Central memory CD8-positive, alpha-beta T cell (primary cell): Measurements from ENCODE around the gene GH1.
A peak's percentile ranks its signal among the peaks of the same experiment; 100 is the strongest.
"Not testable (repeated sequence)": the region's sequence is repeated elsewhere in the genome, so short reads cannot be mapped to it uniquely, and the experiment has no call there.

Experiments
- ATAC-seq: fragments of 150-1000 bp; cut with Tn5 transposase; replicated peaks from 2 replicates; pipeline ENCODE4 v1.10.0; 2022; ENCODE audit warnings: mild to moderate bottlenecking, moderate FRiP score, moderate number of reproducible peaks; ENCODE audit not compliant: poor library complexity, severe bottlenecking; ENCODE audit errors: extremely low read depth
- DNase-seq, 2 donors: peaks; one replicate each; pipeline ENCODE4 v3.0.0; 2021; ENCODE audit warnings: low spot score in 2 of 2
- H3K27ac Mint-ChIP-seq: one replicate; pipeline ENCODE4 v1.8.0; 2022; ENCODE audit warnings: low read depth, mild to moderate bottlenecking, moderate library complexity, mixed read lengths
- H3K27me3 Mint-ChIP-seq: one replicate; pipeline ENCODE4 v1.8.0; 2022; ENCODE audit warnings: mixed read lengths
- H3K36me3 Mint-ChIP-seq: one replicate; pipeline ENCODE4 v1.8.0; 2022; ENCODE audit warnings: mild to moderate bottlenecking, moderate library complexity, mixed read lengths; ENCODE audit not compliant: insufficient read depth
- H3K4me1 Mint-ChIP-seq: one replicate; pipeline ENCODE4 v1.8.0; 2022; ENCODE audit warnings: mixed read lengths
- H3K4me3 Mint-ChIP-seq: one replicate; pipeline ENCODE4 v1.8.0; 2022; ENCODE audit warnings: mild to moderate bottlenecking, moderate library complexity, mixed read lengths
- H3K9me3 Mint-ChIP-seq: one replicate; pipeline ENCODE4 v1.8.0; 2022; ENCODE audit warnings: mixed read lengths

Gene GH1

DNA sequence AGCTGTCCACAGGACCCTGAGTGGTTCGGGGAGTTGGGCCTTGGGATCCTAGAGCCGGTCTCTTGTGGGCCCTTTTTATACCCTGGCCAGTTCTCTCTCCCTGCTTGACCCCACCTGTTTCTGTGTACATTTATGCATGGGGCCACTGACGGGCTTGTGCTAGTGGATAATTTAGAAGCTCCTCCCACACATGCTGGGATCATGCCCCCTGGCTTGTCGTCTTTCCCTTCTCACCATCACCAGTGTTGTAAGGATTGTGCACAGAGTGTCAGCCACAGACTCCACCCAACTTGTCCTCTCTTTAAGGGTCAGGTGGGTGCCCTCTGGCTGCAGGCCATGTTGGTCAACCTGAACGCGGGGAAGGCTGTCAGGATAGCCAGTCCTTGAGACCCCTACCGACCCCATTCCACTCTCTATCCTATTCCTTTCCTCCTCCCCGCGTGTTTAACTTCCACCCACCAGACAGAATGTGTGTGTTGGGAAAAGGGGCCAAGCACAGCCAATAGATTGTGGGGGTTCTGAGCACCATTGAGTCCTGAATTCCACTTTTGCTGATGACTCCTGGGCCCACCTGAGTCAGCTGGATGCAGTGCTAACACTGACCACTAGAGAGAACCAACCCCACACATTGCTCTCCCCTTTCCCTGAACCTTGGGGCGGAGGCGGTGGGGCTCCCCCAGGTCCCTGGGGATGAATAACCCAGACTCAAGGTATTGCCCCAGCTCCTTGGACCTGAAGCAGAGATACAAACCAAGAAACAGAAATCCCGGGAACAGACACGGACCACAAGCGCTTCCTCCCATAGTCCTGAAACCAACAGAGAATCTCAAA, 21.9 kb downstream of the GH1 start, which contains the start of gene CSH1:
Gene CSH1 (minus strand): TSS at position 51 of the 831 bp plus-strand sequence. CDS start 63 bp downstream, outside the sequence.
- not testable (repeated sequence) for H3K36me3 Mint-ChIP-seq, H3K9me3 Mint-ChIP-seq, ATAC-seq, H3K4me1 Mint-ChIP-seq, H3K4me3 Mint-ChIP-seq, H3K27me3 Mint-ChIP-seq, DNase-seq, H3K27ac Mint-ChIP-seq

DNA sequence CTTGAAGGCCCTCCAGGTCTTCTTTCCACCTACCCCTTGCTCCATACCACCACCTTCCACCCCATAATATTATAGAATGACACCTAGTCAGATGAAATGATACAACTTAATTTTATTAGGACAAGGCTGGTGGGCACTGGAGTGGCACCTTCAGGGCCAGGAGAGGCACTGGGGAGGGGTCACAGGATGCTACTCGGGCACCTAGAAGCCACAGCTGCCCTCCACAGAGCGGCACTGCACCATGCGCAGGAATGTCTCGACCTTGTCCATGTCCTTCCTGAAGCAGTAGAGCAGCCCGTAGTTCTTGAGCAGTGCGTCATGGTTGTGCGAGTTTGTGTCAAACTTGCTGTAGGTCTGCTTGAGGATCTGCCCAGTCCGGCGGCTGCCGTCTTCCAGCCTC, 23.8 kb downstream of the GH1 start:
- H3K27ac Mint-ChIP-seq, H3K27me3 Mint-ChIP-seq, H3K4me1 Mint-ChIP-seq, ATAC-seq, H3K9me3 Mint-ChIP-seq, H3K36me3 Mint-ChIP-seq, H3K4me3 Mint-ChIP-seq, DNase-seq: not testable (repeated sequence)

DNA sequence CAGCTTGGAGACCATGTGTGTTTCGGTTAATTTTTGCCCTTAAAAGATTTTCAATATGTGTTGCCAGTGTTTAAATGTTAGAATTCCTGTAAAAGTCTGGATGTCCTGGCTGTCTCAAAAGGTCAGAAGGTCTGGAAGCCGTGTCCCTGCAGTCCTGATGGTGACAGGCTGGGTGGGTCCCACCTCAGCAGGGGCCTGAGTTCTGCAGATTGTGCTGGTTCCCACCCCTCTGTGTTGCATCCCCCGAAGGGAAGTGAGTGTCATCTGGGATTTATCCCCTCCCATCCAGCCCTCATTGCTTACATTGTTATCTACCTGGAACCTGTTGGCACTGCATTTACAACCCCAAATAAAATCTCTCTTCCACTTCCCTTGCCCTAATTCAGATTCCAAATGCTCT, 24.6 kb downstream of the GH1 start:
- H3K9me3 Mint-ChIP-seq, H3K4me3 Mint-ChIP-seq, ATAC-seq, H3K27me3 Mint-ChIP-seq, H3K36me3 Mint-ChIP-seq, H3K27ac Mint-ChIP-seq, H3K4me1 Mint-ChIP-seq, DNase-seq: not testable (repeated sequence)

DNA sequence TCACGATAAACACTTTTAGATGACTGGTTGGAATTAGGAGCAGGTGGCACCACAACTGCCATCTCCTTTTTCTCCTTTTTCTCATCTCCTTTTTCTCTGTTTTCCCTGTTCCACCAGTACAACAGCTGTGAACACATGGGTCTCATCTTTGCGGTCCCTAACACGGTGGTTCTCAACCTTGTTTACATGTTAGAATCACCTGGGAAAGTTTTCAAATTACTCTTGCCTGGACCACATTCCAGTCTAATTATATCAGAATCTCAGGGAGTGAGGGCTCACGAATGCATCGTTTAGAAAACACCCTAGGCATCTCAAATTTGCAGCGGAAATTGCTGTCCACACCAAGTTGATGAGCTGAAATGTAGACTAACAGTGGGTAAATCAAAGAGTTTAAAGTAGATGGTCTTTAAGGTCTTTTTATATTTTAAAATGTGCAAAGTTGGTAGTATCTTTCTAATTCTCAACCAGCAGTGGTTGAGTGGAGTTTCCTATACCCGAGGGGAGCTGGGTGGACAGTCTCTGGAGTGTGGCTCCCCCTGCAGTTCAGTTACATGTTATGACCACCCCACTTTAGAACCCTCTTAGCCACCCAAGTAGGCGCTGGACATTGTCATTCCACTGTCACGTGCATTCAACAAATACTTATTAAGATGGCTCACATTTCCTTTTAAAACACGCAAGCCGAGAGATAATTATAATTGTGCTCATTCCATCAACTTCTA, 26.2 kb downstream of the GH1 start:
- H3K27ac Mint-ChIP-seq, H3K27me3 Mint-ChIP-seq, H3K4me3 Mint-ChIP-seq, ATAC-seq, H3K36me3 Mint-ChIP-seq, DNase-seq, H3K9me3 Mint-ChIP-seq: not testable (repeated sequence)
- peaks cover 10% of the 10 kb centered on the region for H3K4me1 Mint-ChIP-seq

DNA sequence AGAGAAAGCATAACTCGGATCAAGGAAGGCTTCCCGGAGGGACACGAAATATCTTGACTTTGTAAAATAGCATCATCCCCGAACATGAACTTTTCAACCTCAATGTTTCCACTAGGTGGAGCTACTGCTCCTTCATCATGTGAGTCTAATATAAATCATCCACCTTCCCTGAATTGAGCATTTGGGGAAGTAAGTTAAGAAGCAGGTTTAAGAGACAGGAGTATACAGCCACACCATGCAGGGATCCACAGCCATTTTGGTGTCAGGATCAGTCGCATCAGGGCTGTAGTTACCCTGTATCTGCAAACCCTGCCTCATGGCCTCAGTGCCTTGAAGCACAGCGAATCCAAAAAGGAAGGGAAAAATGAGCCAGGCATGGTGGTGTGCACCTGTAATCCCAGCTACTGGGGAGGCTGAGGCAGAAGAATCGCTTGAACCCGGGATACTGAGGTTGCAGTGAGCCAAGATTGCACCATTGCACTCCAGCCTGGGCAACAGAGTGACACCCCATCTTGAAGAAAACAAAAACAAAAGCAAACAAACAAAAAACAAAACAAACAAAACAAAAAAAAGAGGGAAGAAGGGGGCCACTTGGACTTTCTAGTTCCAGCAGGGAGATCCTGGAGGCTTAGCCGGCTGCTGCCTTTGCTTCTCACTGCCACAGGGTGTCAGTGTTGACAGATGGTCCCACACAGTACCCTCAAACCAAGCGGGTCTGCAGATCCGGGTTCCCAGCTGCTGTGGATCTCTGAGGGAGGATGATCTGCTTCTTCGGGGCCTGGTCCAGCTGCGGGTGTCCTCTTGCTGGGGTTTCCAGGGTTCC, 29.4 kb downstream of the GH1 start:
- not testable (repeated sequence) for H3K27me3 Mint-ChIP-seq, H3K36me3 Mint-ChIP-seq, DNase-seq, H3K27ac Mint-ChIP-seq, H3K9me3 Mint-ChIP-seq
- Mint-ChIP-seq H3K4me1 (peaks cover 10% of the 10 kb centered on the region), H3K4me3 (peak overlapping the region; percentile 9)
- ATAC-seq: peak; percentile 63

DNA sequence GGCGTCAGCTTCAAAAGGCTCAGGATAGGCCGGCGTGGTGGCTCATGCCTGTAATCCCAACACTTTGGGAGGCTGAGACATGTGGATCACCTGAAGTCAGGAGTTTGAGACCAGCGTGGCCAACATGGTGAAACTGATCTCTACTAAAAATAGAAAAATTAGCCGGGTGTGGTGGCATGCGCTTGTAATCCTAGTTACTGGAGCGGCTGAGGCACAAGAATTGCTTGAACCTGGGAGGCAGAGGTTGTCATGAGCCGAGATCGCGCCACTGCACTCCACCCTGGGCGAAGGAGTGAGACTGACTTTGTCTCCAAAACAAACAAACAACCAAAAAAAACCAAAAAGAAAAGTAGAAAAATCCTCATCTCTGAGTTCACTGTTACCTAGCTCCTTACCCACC, 33.5 kb downstream of the GH1 start:
- not testable (repeated sequence) for H3K36me3 Mint-ChIP-seq, H3K4me3 Mint-ChIP-seq, DNase-seq, H3K27ac Mint-ChIP-seq, ATAC-seq, H3K9me3 Mint-ChIP-seq, H3K27me3 Mint-ChIP-seq
- H3K4me1 Mint-ChIP-seq: peaks cover 10% of the 10 kb centered on the region

DNA sequence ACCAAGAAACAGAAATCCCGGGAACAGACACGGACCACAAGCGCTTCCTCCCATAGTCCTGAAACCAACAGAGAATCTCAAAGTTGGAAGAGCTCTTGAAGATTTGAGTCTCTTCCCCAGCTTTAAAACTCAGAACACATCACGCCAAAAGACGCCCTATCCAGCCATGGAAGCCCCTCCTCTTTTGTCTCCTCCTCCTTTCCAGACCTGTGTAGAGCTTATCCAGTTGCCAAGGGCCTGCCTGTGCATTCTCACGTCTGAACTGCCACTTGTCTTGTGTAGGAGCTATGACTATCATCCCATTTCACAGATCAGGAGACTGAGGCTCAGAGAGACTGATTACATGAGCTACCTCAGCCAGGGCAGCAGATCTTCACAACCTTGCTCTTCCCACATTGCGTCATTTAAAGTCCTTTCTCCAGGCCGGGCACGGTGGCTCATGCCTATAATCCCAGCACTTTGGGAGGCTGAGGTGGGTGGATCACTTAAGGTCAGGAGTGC, 36.0 kb downstream of the GH1 start:
- not testable (repeated sequence) for ATAC-seq, H3K4me1 Mint-ChIP-seq, DNase-seq, H3K36me3 Mint-ChIP-seq, H3K4me3 Mint-ChIP-seq, H3K27ac Mint-ChIP-seq, H3K27me3 Mint-ChIP-seq, H3K9me3 Mint-ChIP-seq

DNA sequence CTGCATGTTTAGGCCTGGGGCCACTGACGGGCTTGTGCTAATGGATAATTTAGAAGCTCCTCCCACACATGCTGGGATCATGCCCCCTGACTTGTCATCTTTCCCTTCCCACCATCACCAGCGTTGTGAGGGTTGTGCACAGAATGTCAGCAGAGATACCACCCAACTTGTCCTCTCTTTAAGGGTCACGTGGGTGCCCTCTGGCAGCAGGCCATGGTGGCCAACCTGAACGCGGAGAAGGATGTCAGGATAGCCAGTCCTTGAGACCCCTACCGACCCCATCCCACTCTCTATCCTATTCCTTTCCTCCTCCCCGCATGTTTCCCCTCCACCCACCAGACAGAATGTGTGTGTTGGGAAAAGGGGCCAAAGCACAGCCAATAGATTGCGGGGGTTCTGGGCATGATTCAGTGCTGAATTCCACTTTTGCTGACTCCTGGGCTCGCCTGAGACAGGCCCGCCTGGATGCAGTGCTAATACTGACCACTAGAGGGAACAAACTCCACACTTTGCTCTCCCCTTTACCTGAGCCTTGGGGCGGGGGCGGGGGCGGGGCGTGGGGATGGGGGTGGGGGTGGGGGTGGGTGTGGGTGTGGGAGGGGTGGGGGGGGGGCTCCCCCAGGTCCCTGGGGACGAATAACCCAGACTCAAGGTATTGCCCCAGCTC, 36.6 kb downstream of the GH1 start, which contains the start of gene GH2:
Gene GH2 (minus strand): TSS at position 10 of the 667 bp plus-strand sequence. CDS start 143 bp downstream, outside the sequence.
- DNase-seq: peak; percentile 27 to 35
- no peak within 1 kb of the TSS for H3K27ac Mint-ChIP-seq

DNA sequence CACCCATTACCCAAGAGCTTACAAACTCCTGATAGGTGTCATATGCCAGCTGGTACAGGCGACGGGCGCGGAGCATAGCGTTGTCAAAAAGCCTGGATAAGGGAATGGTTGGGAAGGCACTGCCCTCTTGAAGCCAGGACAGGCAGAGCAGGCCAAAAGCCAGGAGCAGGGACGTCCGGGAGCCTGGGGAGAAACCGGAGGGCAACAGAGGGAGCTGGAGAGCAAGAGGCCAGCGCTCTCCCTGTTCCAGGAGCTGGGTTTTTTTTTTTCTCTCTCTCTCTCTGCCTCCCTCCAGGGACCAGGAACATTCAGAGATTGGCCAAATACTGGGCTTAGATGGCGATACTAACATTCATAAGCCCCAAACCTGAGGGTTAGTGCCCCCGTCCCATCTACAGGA, 37.3 kb downstream of the GH1 start:
- not testable (repeated sequence) for H3K4me3 Mint-ChIP-seq, H3K36me3 Mint-ChIP-seq, H3K27me3 Mint-ChIP-seq, DNase-seq, H3K4me1 Mint-ChIP-seq, H3K27ac Mint-ChIP-seq, ATAC-seq, H3K9me3 Mint-ChIP-seq

More for the DNA sequence above, 36.6 kb downstream of the GH1 start, which contains the start of gene GH2:
- Mint-ChIP-seq H3K36me3 (no peaks in the 10 kb centered on the region), H3K27me3 (peaks cover 7% of the 10 kb centered on the region), H3K4me1 (no peaks in the 10 kb centered on the region), H3K9me3 (no peaks in the 10 kb centered on the region), H3K4me3 (no peak within 1 kb of the TSS)
- peak; percentile 78 for ATAC-seq

DNA sequence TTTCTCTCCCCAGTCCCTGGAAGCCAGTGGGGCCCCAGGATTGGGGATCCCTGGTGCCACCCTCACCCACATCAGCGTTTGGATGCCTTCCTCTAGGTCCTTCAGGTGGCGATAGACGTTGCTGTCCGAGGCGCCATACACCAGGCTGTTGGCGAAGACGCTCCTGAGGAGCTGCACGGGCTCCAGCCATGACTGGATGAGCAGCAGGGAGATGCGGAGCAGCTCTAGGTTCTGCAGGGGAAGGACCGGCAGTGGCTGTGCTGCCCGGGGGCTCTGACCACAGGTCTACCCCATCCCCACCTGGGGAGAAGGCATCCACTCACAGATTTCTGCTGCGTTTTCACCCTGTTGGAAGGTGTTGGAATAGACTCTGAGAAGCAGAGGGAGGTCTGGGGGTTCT, 37.9 kb downstream of the GH1 start:
- no peaks in the 10 kb centered on the region for H3K9me3 Mint-ChIP-seq
- no peaks in the 10 kb centered on the region for H3K36me3 Mint-ChIP-seq
- H3K27me3 Mint-ChIP-seq: peaks cover 7% of the 10 kb centered on the region
- H3K27ac Mint-ChIP-seq: no peak overlapping the region
- no peak overlapping the region for H3K4me3 Mint-ChIP-seq
- ATAC-seq: no peak
- no peak for DNase-seq
- H3K4me1 Mint-ChIP-seq: no peaks in the 10 kb centered on the region

DNA sequence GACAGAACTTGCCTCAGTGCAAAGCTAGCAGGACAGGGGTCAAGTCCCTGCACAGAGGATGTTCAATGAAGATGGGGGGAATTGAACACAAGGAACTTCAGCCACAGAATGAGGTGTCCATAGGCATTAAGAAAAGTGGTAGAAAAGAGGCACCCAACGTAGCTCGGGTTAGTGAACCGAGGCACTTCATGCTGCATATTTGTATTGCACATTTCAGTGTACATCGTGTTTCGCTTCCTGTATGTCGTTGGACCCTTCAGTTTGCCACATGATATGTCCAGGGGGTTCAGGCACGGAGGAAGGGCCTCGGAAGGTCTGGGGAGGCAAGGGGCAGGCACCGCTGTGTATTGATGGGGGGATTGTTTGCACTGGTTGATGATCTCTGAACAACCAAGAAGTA, 40.2 kb downstream of the GH1 start:
- ATAC-seq, H3K4me3 Mint-ChIP-seq, DNase-seq, H3K4me1 Mint-ChIP-seq, H3K36me3 Mint-ChIP-seq, H3K27me3 Mint-ChIP-seq, H3K27ac Mint-ChIP-seq, H3K9me3 Mint-ChIP-seq: not testable (repeated sequence)

DNA sequence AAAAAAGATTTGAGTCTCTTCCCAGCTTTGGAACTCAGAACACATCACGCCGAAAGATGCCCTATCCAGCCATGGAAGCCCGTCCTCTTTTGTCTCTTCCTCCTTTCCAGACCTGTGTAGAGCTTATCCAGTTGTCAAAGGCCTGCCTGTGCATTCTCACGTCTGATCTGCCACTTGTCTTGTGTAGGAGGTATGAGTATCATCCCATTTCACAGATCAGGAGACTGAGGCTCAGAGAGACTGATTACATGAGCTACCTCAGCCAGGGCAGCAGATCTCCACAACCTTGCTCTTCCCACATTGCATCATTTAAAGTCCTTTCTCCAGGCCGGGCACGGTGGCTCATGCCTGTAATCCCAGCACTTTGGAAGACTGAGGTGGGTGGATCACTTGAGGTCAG, 43.9 kb downstream of the GH1 start:
- not testable (repeated sequence) for H3K4me3 Mint-ChIP-seq, H3K9me3 Mint-ChIP-seq, H3K36me3 Mint-ChIP-seq, ATAC-seq, H3K4me1 Mint-ChIP-seq, H3K27ac Mint-ChIP-seq, DNase-seq, H3K27me3 Mint-ChIP-seq
